ENCODE results near the gene ZSWIM5.
"Not testable (repeated sequence)": the region's sequence is repeated elsewhere in the genome, so short reads cannot be mapped to it uniquely, and the experiment has no call there.

The ZSWIM5 gene

GRCh38 chr1:45097079-45097478 lies 109.3 kb downstream of the ZSWIM5 start:
- no peaks in the 10 kb centered on the region for H4K20me1 ChIP-seq (ENCODE audit: insufficient read depth)

GRCh38 chr1:45095450-45095849 lies 111.0 kb downstream of the ZSWIM5 start:
- H2AFZ ChIP-seq (ENCODE audit: low read depth), result no peak overlapping the region
- H3K79me2 ChIP-seq (ENCODE audit: insufficient read depth, low read depth), result no peaks in the 10 kb centered on the region
- no peak overlapping the region for H3K4me3 ChIP-seq (IDR thresholded peaks at IDR 0.05; ENCODE audit: insufficient read depth, low read depth, low read length)
- no peak overlapping the region for H3K27ac ChIP-seq
- H4K20me1 ChIP-seq (ENCODE audit: insufficient read depth), result no peaks in the 10 kb centered on the region
- no peak overlapping the region for H3K9ac ChIP-seq
- no peaks in the 10 kb centered on the region for H3K27me3 ChIP-seq (ENCODE audit: insufficient read depth, low read depth)
- no peak for TF ChIP-seq CTCF (conservative IDR thresholded peaks at IDR 0.05; ENCODE audit: low read depth, low read length)
- H3K4me1 ChIP-seq (ENCODE audit: low read depth, poor library complexity, severe bottlenecking), result no peaks in the 10 kb centered on the region
- no peak overlapping the region for H3K4me2 ChIP-seq
- H3K36me3 ChIP-seq (ENCODE audit: insufficient read depth), result no peaks in the 10 kb centered on the region

More at GRCh38 chr1:45097079-45097478, 109.3 kb downstream of the ZSWIM5 start:
- no peaks in the 10 kb centered on the region for H3K27me3 ChIP-seq (ENCODE audit: insufficient read depth, low read depth)
- no peak for TF ChIP-seq CTCF (conservative IDR thresholded peaks at IDR 0.05; ENCODE audit: low read depth, low read length)
- H3K79me2 ChIP-seq (ENCODE audit: insufficient read depth, low read depth), result no peaks in the 10 kb centered on the region
- H3K4me2 ChIP-seq, result no peak overlapping the region
- no peak overlapping the region for H3K9ac ChIP-seq
- no peak overlapping the region for H2AFZ ChIP-seq (ENCODE audit: low read depth)
- no peak overlapping the region for H3K4me3 ChIP-seq (IDR thresholded peaks at IDR 0.05; ENCODE audit: insufficient read depth, low read depth, low read length)
- no peaks in the 10 kb centered on the region for H3K36me3 ChIP-seq (ENCODE audit: insufficient read depth)
- H3K4me1 ChIP-seq (ENCODE audit: low read depth, poor library complexity, severe bottlenecking), result no peaks in the 10 kb centered on the region
- H3K27ac ChIP-seq, result no peak overlapping the region

GRCh38 chr1:45094371-45094770 lies 112.0 kb downstream of the ZSWIM5 start:
- not testable (repeated sequence) for H3K4me2 ChIP-seq; H2AFZ ChIP-seq (ENCODE audit: low read depth); H4K20me1 ChIP-seq (ENCODE audit: insufficient read depth); H3K4me3 ChIP-seq (IDR thresholded peaks at IDR 0.05; ENCODE audit: insufficient read depth, low read depth, low read length); H3K4me1 ChIP-seq (ENCODE audit: low read depth, poor library complexity, severe bottlenecking); H3K27me3 ChIP-seq (ENCODE audit: insufficient read depth, low read depth); H3K9ac ChIP-seq; H3K36me3 ChIP-seq (ENCODE audit: insufficient read depth); H3K27ac ChIP-seq; H3K79me2 ChIP-seq (ENCODE audit: insufficient read depth, low read depth)

- no peak for TF ChIP-seq CTCF (conservative IDR thresholded peaks at IDR 0.05; ENCODE audit: low read depth, low read length)
- Histone ChIP-seq H3K4me2 (no peak overlapping the region), H3K79me2 (ENCODE audit: insufficient read depth, low read depth) (no peaks in the 10 kb centered on the region), H3K4me3 (IDR thresholded peaks at IDR 0.05; ENCODE audit: insufficient read depth, low read depth, low read length) (no peak overlapping the region), H2AFZ (ENCODE audit: low read depth) (no peak overlapping the region), H4K20me1 (ENCODE audit: insufficient read depth) (no peaks in the 10 kb centered on the region), H3K9ac (no peak overlapping the region), H3K27me3 (ENCODE audit: insufficient read depth, low read depth) (no peaks in the 10 kb centered on the region), H3K36me3 (ENCODE audit: insufficient read depth) (no peaks in the 10 kb centered on the region), H3K4me1 (ENCODE audit: low read depth, poor library complexity, severe bottlenecking) (no peaks in the 10 kb centered on the region), H3K27ac (no peak overlapping the region)
Observed at GRCh38 chr1:45093334-45093733, 113.1 kb downstream of the ZSWIM5 start.

GRCh38 chr1:45089711-45090110 lies 116.7 kb downstream of the ZSWIM5 start:
- Histone ChIP-seq H3K9ac (no peak overlapping the region), H3K27me3 (ENCODE audit: insufficient read depth, low read depth) (no peaks in the 10 kb centered on the region), H3K4me1 (ENCODE audit: low read depth, poor library complexity, severe bottlenecking) (no peaks in the 10 kb centered on the region), H3K27ac (no peak overlapping the region), H3K4me3 (IDR thresholded peaks at IDR 0.05; ENCODE audit: insufficient read depth, low read depth, low read length) (no peak overlapping the region), H3K79me2 (ENCODE audit: insufficient read depth, low read depth) (no peaks in the 10 kb centered on the region), H3K4me2 (no peak overlapping the region), H2AFZ (ENCODE audit: low read depth) (no peak overlapping the region), H4K20me1 (ENCODE audit: insufficient read depth) (no peaks in the 10 kb centered on the region), H3K36me3 (ENCODE audit: insufficient read depth) (no peaks in the 10 kb centered on the region)
- no peak for TF ChIP-seq CTCF (conservative IDR thresholded peaks at IDR 0.05; ENCODE audit: low read depth, low read length)

All from KMS-11 (cell line).